Spleen (tissue), 11 donors: Measurements from ENCODE around the gene CALCR. TPM values are rescaled to one million over a fixed set of nuclear protein-coding genes. Genes with fewer than 3 reads are reported as not detected.
A peak's percentile ranks its signal among the peaks of the same experiment; 100 is the strongest.

Source experiments
- DNase-seq: peaks from one replicate; pipeline ENCODE4 v3.0.0-alpha.2; 2020
- H3K27ac ChIP-seq, 8 donors: fragments of 200-600 bp; sonication (generic) in 7 of 8; 1 replicate in 4 of 8; 2 replicates in 4 of 8; pipeline versions ENCODE4 v1.5.0 to v1.8.0; 2016 to 2021; ENCODE audit warnings: inconsistent platforms in 4 of 8, mild to moderate bottlenecking in 4 of 8, moderate library complexity in 1 of 8
- H3K27me3 ChIP-seq, 7 donors: fragments of 200-600 bp; sonication (generic) in 6 of 7; replicated peaks in 1 of 7; 1 replicate in 4 of 7; 2 replicates in 3 of 7; pipeline versions ENCODE4 v1.5.0 to v1.8.0; 2016 to 2021; ENCODE audit warnings: inconsistent platforms in 3 of 7, mild to moderate bottlenecking in 1 of 7
- H3K36me3 ChIP-seq, 6 donors: fragments of 200-600 bp; sonication (generic) in 5 of 6; 1 replicate in 4 of 6; 2 replicates in 2 of 6; pipeline versions ENCODE4 v1.5.0 to v1.8.0; 2016 to 2021; ENCODE audit warnings: inconsistent platforms in 2 of 6
- H3K4me1 ChIP-seq, 6 donors: fragments of 200-600 bp; sonication (generic) in 5 of 6; 1 replicate in 3 of 6; 2 replicates in 3 of 6; pipeline versions ENCODE4 v1.5.0 to v1.8.0; 2016 to 2021; ENCODE audit warnings: inconsistent platforms in 3 of 6
- H3K4me3 ChIP-seq, 8 donors: fragments of 200-600 bp; sonication (generic) in 7 of 8; 1 replicate in 4 of 8; 2 replicates in 4 of 8; pipeline versions ENCODE4 v1.5.0 to v1.8.0; 2016 to 2021; ENCODE audit warnings: inconsistent platforms in 4 of 8, mild to moderate bottlenecking in 4 of 8, moderate library complexity in 2 of 8
- H3K9me3 ChIP-seq, 8 donors: fragments of 200-600 bp; sonication (generic) in 7 of 8; 1 replicate in 4 of 8; 2 replicates in 4 of 8; pipeline versions ENCODE4 v1.5.0 to v1.8.0; 2016 to 2021; ENCODE audit warnings: inconsistent platforms in 4 of 8
- CTCF ChIP-seq, 11 experiments: fragments of 200-600 bp in 7 of 11; fragments of 450-650 bp in 4 of 11; sonication (generic) in 4 of 11; IDR thresholded peaks in 8 of 11; conservative IDR thresholded peaks in 3 of 11; 1 replicate in 7 of 11; 2 replicates in 4 of 11; pipeline versions ENCODE4 v1.4.0 to v1.8.0; 2016 to 2021; ENCODE audit warnings: antibody characterized with exemption in 11 of 11, inconsistent platforms in 4 of 11, mild to moderate bottlenecking in 1 of 11
- POLR2A ChIP-seq, 3 donors: fragments of 450-650 bp; IDR thresholded peaks; one replicate each; pipeline ENCODE4 v1.5.1; 2017; ENCODE audit warnings: antibody characterized with exemption in 3 of 3, mild to moderate bottlenecking in 1 of 3
- POLR2AphosphoS5 ChIP-seq, 3 donors: sonication (generic); formaldehyde crosslinking; IDR thresholded peaks; one replicate each; pipeline ENCODE4 v1.5.1; 2017; ENCODE audit warnings: antibody characterized with exemption in 3 of 3
- WGBS, 5 donors: extraction: QIAGEN DNeasy Blood & Tissue Kit in 3 of 5; methylation state at CpG; one replicate each; pipeline versions ENCODE4 v1.1.5 to v1.1.7; 2013 to 2018; 5-methylcytosine and 5-hydroxymethylcytosine counted together
- intact Hi-C: fragments of 100-400 bp; cut with DNase I; formaldehyde crosslinking; loops from one replicate; pipeline ENCODE4 v1.15.0; 2023; ENCODE audit warnings: low total_unique reads
- polyA plus RNA-seq, 3 donors: library from polyadenylated mRNA; stranded (reverse); fragments of 200-250 nt; gene quantifications; one replicate each; pipeline ENCODE4 v1.2.1, GENCODE V29; 2013
- total RNA-seq, 7 donors: library from RNA; depleted of rRNA in 3 of 7; stranded (reverse); fragments of >200 nt in 3 of 7; fragmentation: NEBNext Ultra II Directional in 4 of 7; extraction: Animal tissue kit (Norgen Biotek cat#: 25700) in 4 of 7; gene quantifications; one replicate each; pipeline versions ENCODE4 v1.1.0 to v1.2.1, GENCODE V29; 2016 to 2021
- donor health status: healthy with polysubstance abuse.
- donor health status: DM: no; HTN: no; CAD: no; lungs with moderate emphysema.
- donor health status: DM: no; HTN: no; CAD: no.
- donor health status: Bipolar disorder and iron deficiency.
- donor health status: healthy.
- donor health status: DM: no; HTN: no; CAD: no.
- donor health status: DM: yes; HTN: yes; CAD: no.

CALCR gene
- total and polyA plus RNA-seq, 10 donors, result not detected

- intact Hi-C loops, result no loop called here
- 66 to 90% (median 79%) methylated on average over 2 of the region's 2 CpGs for WGBS, 5 donors
- no peak overlapping the region for H3K27ac ChIP-seq
- TF ChIP-seq POLR2A (IDR thresholded peaks at IDR 0.05) (no peak), CTCF (IDR thresholded peaks at IDR 0.05 in 8 of 11, conservative IDR thresholded peaks at IDR 0.05 in 3 of 11) (no peak), POLR2AphosphoS5 (IDR thresholded peaks at IDR 0.05) (no peak)
- H3K4me1 ChIP-seq, result peaks cover 0 to 20% (median 12%) of the 10 kb centered on the region in 6 donors
- H3K36me3 ChIP-seq, result no peaks in the 10 kb centered on the region
- no peaks in the 10 kb centered on the region for H3K27me3 ChIP-seq
- no peaks in the 10 kb centered on the region for H3K9me3 ChIP-seq
- DNase-seq, result no peak
- H3K4me3 ChIP-seq, result no peak overlapping the region
Measured at GRCh38 chr7:93562936-93563335, 11.6 kb downstream of the CALCR start.

DNA sequence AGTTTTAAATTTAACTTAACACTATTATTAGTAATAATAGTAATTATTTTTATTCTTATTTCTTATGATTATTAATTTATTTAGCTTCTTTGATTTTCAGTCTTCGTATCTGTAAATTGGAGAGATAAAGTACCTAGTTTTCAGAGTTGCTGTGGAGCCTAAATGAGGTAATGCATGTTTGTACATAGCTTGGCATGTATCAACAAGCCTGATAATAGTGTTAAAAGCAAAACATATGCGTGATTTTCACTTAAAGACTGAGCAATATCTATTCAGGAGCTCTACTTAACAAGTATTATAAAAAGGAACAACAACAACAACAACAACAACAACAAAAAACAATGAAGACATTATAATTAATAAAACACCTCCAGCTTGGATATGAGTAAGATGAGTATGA is 12.4 kb downstream of the CALCR start:
- Histone ChIP-seq H3K4me1 (peaks cover 0 to 20% (median 12%) of the 10 kb centered on the region in 6 donors), H3K4me3 (no peak overlapping the region), H3K9me3 (no peaks in the 10 kb centered on the region), H3K36me3 (no peaks in the 10 kb centered on the region), H3K27me3 (no peaks in the 10 kb centered on the region), H3K27ac (no peak overlapping the region)
- WGBS, 5 donors, result 81 to 89% (median 87%) methylated on average over 2 of the region's 2 CpGs
- DNase-seq, result no peak
- intact Hi-C loops, result no loop called here
- TF ChIP-seq POLR2AphosphoS5 (IDR thresholded peaks at IDR 0.05) (no peak), POLR2A (IDR thresholded peaks at IDR 0.05) (no peak), CTCF (IDR thresholded peaks at IDR 0.05 in 8 of 11, conservative IDR thresholded peaks at IDR 0.05 in 3 of 11) (no peak)

DNA sequence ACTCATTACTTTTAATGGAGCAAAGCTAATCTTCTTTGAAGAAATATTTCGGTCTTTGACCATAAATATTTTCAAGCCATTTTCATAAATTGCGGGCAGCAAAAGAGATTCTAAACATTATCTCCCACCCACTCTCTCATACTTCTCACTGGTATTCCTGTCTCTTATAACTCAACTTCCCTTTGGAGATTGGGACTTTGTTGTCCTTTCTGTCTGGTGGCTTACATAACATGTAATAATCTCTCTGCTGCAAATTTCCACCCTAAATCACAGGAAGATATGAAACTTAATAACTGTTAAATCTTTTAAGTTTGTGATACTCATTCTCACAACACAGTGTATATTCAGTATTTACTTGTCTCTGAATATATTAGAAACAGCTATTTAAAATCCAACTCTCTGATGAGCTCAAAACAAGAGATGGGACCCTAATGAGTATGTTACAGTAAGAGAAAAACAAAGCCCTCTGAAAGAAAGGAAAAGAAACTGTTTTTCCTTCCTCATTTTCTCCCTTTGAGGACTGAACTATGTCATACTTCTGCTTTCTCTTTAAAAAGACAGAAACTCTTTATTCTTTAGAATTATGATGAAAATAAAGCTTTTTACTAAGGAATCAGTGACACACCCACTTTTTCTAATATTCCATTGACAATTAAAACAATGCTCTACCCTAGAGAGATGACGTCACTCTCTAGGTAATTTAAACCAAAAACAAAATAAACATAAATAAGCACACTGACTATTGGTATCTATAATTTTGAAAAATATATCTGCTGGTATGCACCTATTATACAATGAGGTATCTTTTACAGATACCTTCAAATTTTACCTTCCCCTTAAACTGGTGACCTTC is 14.7 kb downstream of the CALCR start:
- TF ChIP-seq POLR2A (IDR thresholded peaks at IDR 0.05) (no peak), CTCF (IDR thresholded peaks at IDR 0.05 in 8 of 11, conservative IDR thresholded peaks at IDR 0.05 in 3 of 11) (no peak), POLR2AphosphoS5 (IDR thresholded peaks at IDR 0.05) (no peak)
- 69 to 78% (median 75%) methylated on average over 3 of the region's 3 CpGs for WGBS, 5 donors

More for the DNA sequence above, 14.7 kb downstream of the CALCR start:
- Histone ChIP-seq H3K9me3 (no peaks in the 10 kb centered on the region), H3K4me1 (peaks cover 0 to 20% (median 12%) of the 10 kb centered on the region in 6 donors), H3K36me3 (no peaks in the 10 kb centered on the region), H3K27ac (peak overlapping the region in 6 of 8 donors; percentile 19 to 69 (median 56)), H3K4me3 (no peak overlapping the region), H3K27me3 (no peaks in the 10 kb centered on the region)
- intact Hi-C loops, result loop anchor here (10.0 kb wide), 1 partner anchor 315 kb away; no protein-coding TSS in a partner anchor
- DNase-seq, result no peak
